T follicular helper cell (primary cell): ENCODE results near the gene HES1.

ENCODE experiments used
- DNase-seq: peaks from one replicate; pipeline ENCODE4 v3.0.0-alpha.2; 2020; ENCODE audit warnings: low read depth

The HES1 gene

GRCh38 chr3:194167480-194168282 lies 31.7 kb downstream of the HES1 start:
- DNase-seq, result no peak

GRCh38 chr3:194168994-194169393 lies 33.0 kb downstream of the HES1 start:
- no peak for DNase-seq

GRCh38 chr3:194169595-194169994 lies 33.6 kb downstream of the HES1 start:
- no peak for DNase-seq

- no peak for DNase-seq
Observed at GRCh38 chr3:194170793-194171192, 34.8 kb downstream of the HES1 start.

GRCh38 chr3:194174406-194174805 lies 38.5 kb downstream of the HES1 start:
- no peak for DNase-seq

- no peak for DNase-seq
Observed at GRCh38 chr3:194174980-194175379, 39.0 kb downstream of the HES1 start.

GRCh38 chr3:194176274-194176991 lies 40.5 kb downstream of the HES1 start:
- no peak for DNase-seq

GRCh38 chr3:194177141-194177540 lies 41.2 kb downstream of the HES1 start:
- DNase-seq, result no peak

GRCh38 chr3:194178128-194178527 lies 42.2 kb downstream of the HES1 start:
- no peak for DNase-seq

GRCh38 chr3:194178669-194179068 lies 42.7 kb downstream of the HES1 start:
- DNase-seq, result no peak

GRCh38 chr3:194180570-194180969 lies 44.6 kb downstream of the HES1 start:
- no peak for DNase-seq

GRCh38 chr3:194181612-194182529 lies 45.9 kb downstream of the HES1 start:
- DNase-seq, result no peak

- no peak for DNase-seq
Observed at GRCh38 chr3:194183271-194183670, 47.3 kb downstream of the HES1 start.

- no peak for DNase-seq
Observed at GRCh38 chr3:194184265-194184751, 48.4 kb downstream of the HES1 start.

GRCh38 chr3:194184801-194185200 lies 48.9 kb downstream of the HES1 start:
- DNase-seq, result no peak

- no peak for DNase-seq
Observed at GRCh38 chr3:194185221-194185620, 49.3 kb downstream of the HES1 start.

- no peak for DNase-seq
Observed at GRCh38 chr3:194187233-194187944, 51.4 kb downstream of the HES1 start.
